ENCODE measurements around the gene BYSL.

Gene BYSL

GRCh38 chr6:41934278-41935192 is 13.2 kb downstream of the BYSL start:
- Mint-ChIP-seq H3K9me3 (no peaks in the 10 kb centered on the region), H3K36me3 (ENCODE audit: low read depth) (peaks cover 100% of the 10 kb centered on the region), H3K4me3 (peak overlapping the region; percentile 100), H3K27ac (peak overlapping the region; percentile 96), H3K4me1 (ENCODE audit: low read depth) (peaks cover 56% of the 10 kb centered on the region), H3K27me3 (no peaks in the 10 kb centered on the region)
- no peak for DNase-seq

GRCh38 chr6:41935193-41935574 is 13.9 kb downstream of the BYSL start:
- H3K27ac Mint-ChIP-seq, result peak overlapping the region; percentile 96
- H3K4me1 Mint-ChIP-seq (ENCODE audit: low read depth), result peaks cover 58% of the 10 kb centered on the region
- peak overlapping the region; percentile 100 for H3K4me3 Mint-ChIP-seq
- H3K27me3 Mint-ChIP-seq, result no peaks in the 10 kb centered on the region
- DNase-seq, result no peak
- peaks cover 100% of the 10 kb centered on the region for H3K36me3 Mint-ChIP-seq (ENCODE audit: low read depth)
- no peaks in the 10 kb centered on the region for H3K9me3 Mint-ChIP-seq

- Mint-ChIP-seq H3K4me1 (ENCODE audit: low read depth) (peaks cover 61% of the 10 kb centered on the region), H3K27ac (peak overlapping the region; percentile 96), H3K36me3 (ENCODE audit: low read depth) (peaks cover 100% of the 10 kb centered on the region), H3K9me3 (no peaks in the 10 kb centered on the region), H3K27me3 (no peaks in the 10 kb centered on the region), H3K4me3 (peak overlapping the region; percentile 100)
- no peak for DNase-seq
Observed at GRCh38 chr6:41935685-41936072, 14.4 kb downstream of the BYSL start.

GRCh38 chr6:41936073-41936837 is 15.0 kb downstream of the BYSL start:
- Mint-ChIP-seq H3K4me1 (ENCODE audit: low read depth) (peaks cover 61% of the 10 kb centered on the region), H3K27ac (peak overlapping the region; percentile 96), H3K9me3 (no peaks in the 10 kb centered on the region), H3K36me3 (ENCODE audit: low read depth) (peaks cover 100% of the 10 kb centered on the region), H3K27me3 (no peaks in the 10 kb centered on the region), H3K4me3 (peak overlapping the region; percentile 100)
- peak; percentile 79 for DNase-seq

GRCh38 chr6:41937472-41937860 is 16.2 kb downstream of the BYSL start:
- Mint-ChIP-seq H3K4me3 (peak overlapping the region; percentile 100), H3K4me1 (ENCODE audit: low read depth) (peaks cover 68% of the 10 kb centered on the region), H3K27me3 (no peaks in the 10 kb centered on the region), H3K9me3 (no peaks in the 10 kb centered on the region), H3K27ac (peak overlapping the region; percentile 96), H3K36me3 (ENCODE audit: low read depth) (peaks cover 91% of the 10 kb centered on the region)
- no peak for DNase-seq

- H3K27ac Mint-ChIP-seq, result peak overlapping the region; percentile 96
- no peaks in the 10 kb centered on the region for H3K9me3 Mint-ChIP-seq
- no peak for DNase-seq
- peaks cover 69% of the 10 kb centered on the region for H3K4me1 Mint-ChIP-seq (ENCODE audit: low read depth)
- peak overlapping the region; percentile 100 for H3K4me3 Mint-ChIP-seq
- H3K36me3 Mint-ChIP-seq (ENCODE audit: low read depth), result peaks cover 86% of the 10 kb centered on the region
- H3K27me3 Mint-ChIP-seq, result no peaks in the 10 kb centered on the region
Observed at GRCh38 chr6:41937861-41938574, 16.7 kb downstream of the BYSL start.

- no peaks in the 10 kb centered on the region for H3K27me3 Mint-ChIP-seq
- H3K9me3 Mint-ChIP-seq, result no peaks in the 10 kb centered on the region
- DNase-seq, result peak; percentile 58
- peak overlapping the region; percentile 96 for H3K27ac Mint-ChIP-seq
- H3K4me3 Mint-ChIP-seq, result peak overlapping the region; percentile 100
- H3K36me3 Mint-ChIP-seq (ENCODE audit: low read depth), result peaks cover 79% of the 10 kb centered on the region
- peaks cover 72% of the 10 kb centered on the region for H3K4me1 Mint-ChIP-seq (ENCODE audit: low read depth)
Observed at GRCh38 chr6:41938590-41939175, 17.4 kb downstream of the BYSL start.

- Mint-ChIP-seq H3K27me3 (no peaks in the 10 kb centered on the region), H3K9me3 (no peaks in the 10 kb centered on the region), H3K4me1 (ENCODE audit: low read depth) (peaks cover 73% of the 10 kb centered on the region), H3K4me3 (peak overlapping the region; percentile 100), H3K27ac (peak overlapping the region; percentile 96), H3K36me3 (ENCODE audit: low read depth) (peaks cover 73% of the 10 kb centered on the region)
- peak; percentile 65 for DNase-seq
Observed at GRCh38 chr6:41939176-41939847, 18.0 kb downstream of the BYSL start.

- Mint-ChIP-seq H3K4me1 (ENCODE audit: low read depth) (peaks cover 73% of the 10 kb centered on the region), H3K4me3 (peak overlapping the region; percentile 100), H3K9me3 (no peaks in the 10 kb centered on the region), H3K27me3 (no peaks in the 10 kb centered on the region), H3K27ac (peak overlapping the region; percentile 96), H3K36me3 (ENCODE audit: low read depth) (peaks cover 68% of the 10 kb centered on the region)
- peak; percentile 79 for DNase-seq
Observed at GRCh38 chr6:41939848-41940758, 18.8 kb downstream of the BYSL start.

GRCh38 chr6:41940759-41941279 is 19.5 kb downstream of the BYSL start:
- no peaks in the 10 kb centered on the region for H3K27me3 Mint-ChIP-seq
- DNase-seq, result no peak
- peaks cover 61% of the 10 kb centered on the region for H3K36me3 Mint-ChIP-seq (ENCODE audit: low read depth)
- H3K4me3 Mint-ChIP-seq, result peak overlapping the region; percentile 100
- H3K9me3 Mint-ChIP-seq, result no peaks in the 10 kb centered on the region
- H3K27ac Mint-ChIP-seq, result peak overlapping the region; percentile 96
- peaks cover 72% of the 10 kb centered on the region for H3K4me1 Mint-ChIP-seq (ENCODE audit: low read depth)

- no peaks in the 10 kb centered on the region for H3K9me3 Mint-ChIP-seq
- DNase-seq, result peak; percentile 93
- no peaks in the 10 kb centered on the region for H3K27me3 Mint-ChIP-seq
- H3K27ac Mint-ChIP-seq, result peak within 1 kb of the TSS; percentile 97
- peaks cover 69% of the 10 kb centered on the region for H3K4me1 Mint-ChIP-seq (ENCODE audit: low read depth)
- peaks cover 56% of the 10 kb centered on the region for H3K36me3 Mint-ChIP-seq (ENCODE audit: low read depth)
- peak within 1 kb of the TSS; percentile 100 for H3K4me3 Mint-ChIP-seq
Observed at GRCh38 chr6:41941280-41942066, 20.2 kb downstream of the BYSL start, which contains the start of gene CCND3. Gene CCND3 (minus strand): TSS chr6:41941808. CDS start chr6:41941649, 159 bp downstream.
